Vagina (tissue), 2 donors: ENCODE data around the gene NUS1. TPM values are rescaled to one million over a fixed set of nuclear protein-coding genes. Genes with fewer than 3 reads are reported as not detected.

ENCODE experiments used
- DNase-seq, 2 donors: peaks; one replicate each; pipeline ENCODE4 v3.0.0-alpha.2; 2017; ENCODE audit errors: extremely low spot score in 2 of 2
- H3K27ac ChIP-seq: fragments of 200-600 bp; sonication (generic); one replicate; pipeline ENCODE4 v1.5.1; 2019
- H3K27me3 ChIP-seq: fragments of 200-600 bp; sonication (generic); one replicate; pipeline ENCODE4 v1.5.1; 2019
- H3K36me3 ChIP-seq, 2 donors: fragments of 200-600 bp; sonication (generic); one replicate each; pipeline ENCODE4 v1.5.1; 2017 to 2019
- H3K4me1 ChIP-seq: fragments of 200-600 bp; sonication (generic); one replicate; pipeline ENCODE4 v1.5.1; 2019
- H3K4me3 ChIP-seq, 2 donors: fragments of 200-600 bp; sonication (generic); 1 replicate in 1 of 2; 2 replicates in 1 of 2; pipeline ENCODE4 v1.5.1; 2016 to 2019
- H3K9me3 ChIP-seq: fragments of 200-600 bp; sonication (generic); one replicate; pipeline ENCODE4 v1.5.1; 2019
- POLR2A ChIP-seq, 2 donors: fragments of 450-650 bp; IDR thresholded peaks; one replicate each; pipeline ENCODE4 v1.6.1; 2017; ENCODE audit warnings: antibody characterized with exemption in 2 of 2, mild to moderate bottlenecking in 2 of 2, moderate library complexity in 2 of 2
- POLR2AphosphoS5 ChIP-seq, 2 donors: sonication (generic); formaldehyde crosslinking; IDR thresholded peaks; one replicate each; pipeline ENCODE4 v1.9.0; 2017; ENCODE audit warnings: antibody characterized with exemption in 2 of 2, mild to moderate bottlenecking in 2 of 2, low read depth in 1 of 2; ENCODE audit not compliant: insufficient read depth in 1 of 2
- intact Hi-C: fragments of 100-400 bp; cut with DNase I; formaldehyde crosslinking; loops from one replicate; pipeline ENCODE4 v1.15.1; 2023
- total RNA-seq: library from RNA; depleted of rRNA; stranded (reverse); fragments of >200 nt; gene quantifications from one replicate; pipeline ENCODE4 v1.2.3, GENCODE V29; 2016
- TF ChIP-seq, protein P1 (sequence below), 3 experiments: fragments of 450-650 bp in 2 of 3; fragments of 200-600 bp in 1 of 3; sonication (generic) in 1 of 3; IDR thresholded peaks; one replicate each; pipeline ENCODE4 v1.5.1; 2017 to 2019; ENCODE audit warnings: antibody characterized with exemption in 3 of 3, mild to moderate bottlenecking in 2 of 3, moderate library complexity in 2 of 3

Gene NUS1
- total RNA-seq, 1 donor from 2014 or later, result 17.7 TPM

- Histone ChIP-seq H3K4me1 (peaks cover 60% of the 10 kb centered on the region), H3K36me3 (no peaks in the 10 kb centered on the region), H3K4me3 (peak overlapping the region; percentile 72 to 77), H3K27me3 (no peaks in the 10 kb centered on the region), H3K9me3 (no peaks in the 10 kb centered on the region), H3K27ac (no peak overlapping the region)
- intact Hi-C loops, result no loop called here
- DNase-seq, result no peak
- TF ChIP-seq POLR2AphosphoS5 (IDR thresholded peaks at IDR 0.05; ENCODE audit: insufficient read depth in 1 of 2, low read depth in 1 of 2), result no peak
- TF ChIP-seq, protein P1, sequence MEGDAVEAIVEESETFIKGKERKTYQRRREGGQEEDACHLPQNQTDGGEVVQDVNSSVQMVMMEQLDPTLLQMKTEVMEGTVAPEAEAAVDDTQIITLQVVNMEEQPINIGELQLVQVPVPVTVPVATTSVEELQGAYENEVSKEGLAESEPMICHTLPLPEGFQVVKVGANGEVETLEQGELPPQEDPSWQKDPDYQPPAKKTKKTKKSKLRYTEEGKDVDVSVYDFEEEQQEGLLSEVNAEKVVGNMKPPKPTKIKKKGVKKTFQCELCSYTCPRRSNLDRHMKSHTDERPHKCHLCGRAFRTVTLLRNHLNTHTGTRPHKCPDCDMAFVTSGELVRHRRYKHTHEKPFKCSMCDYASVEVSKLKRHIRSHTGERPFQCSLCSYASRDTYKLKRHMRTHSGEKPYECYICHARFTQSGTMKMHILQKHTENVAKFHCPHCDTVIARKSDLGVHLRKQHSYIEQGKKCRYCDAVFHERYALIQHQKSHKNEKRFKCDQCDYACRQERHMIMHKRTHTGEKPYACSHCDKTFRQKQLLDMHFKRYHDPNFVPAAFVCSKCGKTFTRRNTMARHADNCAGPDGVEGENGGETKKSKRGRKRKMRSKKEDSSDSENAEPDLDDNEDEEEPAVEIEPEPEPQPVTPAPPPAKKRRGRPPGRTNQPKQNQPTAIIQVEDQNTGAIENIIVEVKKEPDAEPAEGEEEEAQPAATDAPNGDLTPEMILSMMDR (IDR thresholded peaks at IDR 0.05), result no peak
- no peak for TF ChIP-seq POLR2A (IDR thresholded peaks at IDR 0.05)
Observed at GRCh38 chr6:117676577-117677218, 1.4 kb downstream of the NUS1 start.

- H3K27ac ChIP-seq, result no peak overlapping the region
- no peak for DNase-seq
- no peaks in the 10 kb centered on the region for H3K36me3 ChIP-seq
- no peaks in the 10 kb centered on the region for H3K9me3 ChIP-seq
- H3K4me3 ChIP-seq, result no peak overlapping the region
- H3K27me3 ChIP-seq, result no peaks in the 10 kb centered on the region
- H3K4me1 ChIP-seq, result peaks cover 69% of the 10 kb centered on the region
- no peak for TF ChIP-seq POLR2A (IDR thresholded peaks at IDR 0.05)
- no peak for TF ChIP-seq POLR2AphosphoS5 (IDR thresholded peaks at IDR 0.05; ENCODE audit: insufficient read depth in 1 of 2, low read depth in 1 of 2)
- TF ChIP-seq, protein P1 (IDR thresholded peaks at IDR 0.05), result no peak
- intact Hi-C loops, result no loop called here
Observed at GRCh38 chr6:117677553-117678141, 2.4 kb downstream of the NUS1 start.

GRCh38 chr6:117681162-117681741 is 6.0 kb downstream of the NUS1 start:
- Histone ChIP-seq H3K36me3 (no peaks in the 10 kb centered on the region), H3K27me3 (no peaks in the 10 kb centered on the region), H3K9me3 (no peaks in the 10 kb centered on the region), H3K4me3 (no peak overlapping the region), H3K4me1 (peaks cover 66% of the 10 kb centered on the region), H3K27ac (no peak overlapping the region)
- intact Hi-C loops, result no loop called here
- no peak for DNase-seq
- TF ChIP-seq, protein P1 (IDR thresholded peaks at IDR 0.05), result no peak
- TF ChIP-seq POLR2A (IDR thresholded peaks at IDR 0.05) (no peak), POLR2AphosphoS5 (IDR thresholded peaks at IDR 0.05; ENCODE audit: insufficient read depth in 1 of 2, low read depth in 1 of 2) (no peak)

DNA sequence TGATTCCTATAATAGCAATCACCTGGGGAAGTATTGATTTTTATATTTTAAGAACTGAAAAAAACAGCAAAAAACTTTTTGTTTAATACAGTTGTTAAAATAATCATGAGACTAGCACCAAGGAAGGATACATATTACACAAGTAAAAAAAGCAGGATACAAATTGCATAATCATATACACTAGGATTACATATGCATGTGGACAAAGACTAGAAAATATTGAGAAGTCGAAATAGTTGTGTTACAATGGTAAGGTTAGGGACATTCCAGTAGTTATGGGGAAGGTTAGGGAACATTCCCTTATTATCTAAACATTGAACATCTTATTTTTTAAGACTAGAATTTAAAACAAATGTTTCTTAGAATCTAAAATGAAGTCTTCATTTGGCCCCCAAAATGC is 9.5 kb downstream of the NUS1 start:
- TF ChIP-seq, protein P1 (IDR thresholded peaks at IDR 0.05), result no peak
- TF ChIP-seq POLR2A (IDR thresholded peaks at IDR 0.05) (no peak), POLR2AphosphoS5 (IDR thresholded peaks at IDR 0.05; ENCODE audit: insufficient read depth in 1 of 2, low read depth in 1 of 2) (no peak)
- Histone ChIP-seq H3K9me3 (no peaks in the 10 kb centered on the region), H3K4me1 (peaks cover 36% of the 10 kb centered on the region), H3K27ac (no peak overlapping the region), H3K27me3 (no peaks in the 10 kb centered on the region), H3K4me3 (no peak overlapping the region), H3K36me3 (no peaks in the 10 kb centered on the region)
- no peak for DNase-seq
- intact Hi-C loops, result no loop called here

GRCh38 chr6:117685359-117685758 is 10.1 kb downstream of the NUS1 start:
- Histone ChIP-seq H3K4me3 (no peak overlapping the region), H3K36me3 (no peaks in the 10 kb centered on the region), H3K27me3 (no peaks in the 10 kb centered on the region), H3K27ac (no peak overlapping the region), H3K9me3 (no peaks in the 10 kb centered on the region), H3K4me1 (peaks cover 30% of the 10 kb centered on the region)
- DNase-seq, result no peak
- TF ChIP-seq, protein P1 (IDR thresholded peaks at IDR 0.05), result no peak
- TF ChIP-seq POLR2A (IDR thresholded peaks at IDR 0.05), result no peak
- no peak for TF ChIP-seq POLR2AphosphoS5 (IDR thresholded peaks at IDR 0.05; ENCODE audit: insufficient read depth in 1 of 2, low read depth in 1 of 2)
- intact Hi-C loops, result no loop called here
